ENCODE measurements around the gene VKORC1. TPM values are rescaled to one million over a fixed set of nuclear protein-coding genes. Genes with fewer than 3 reads are reported as not detected.

Gene VKORC1
- total and polyA plus RNA-seq, 2 of the 8 experiments (the other 6 are each of a cell fraction or from before 2014, with no cell fraction given) = 84.1 to 483 TPM

- TF ChIP-seq MAX (IDR thresholded peaks at IDR 0.05) = peak; percentile 31; the same call in 1 of the 2 replicates
- no peak for TF ChIP-seq SIRT6 (IDR thresholded peaks at IDR 0.05; ENCODE audit: low read length)
- peak; percentile 93 for TF ChIP-seq CREB1 (IDR thresholded peaks at IDR 0.05)
- no peak for TF ChIP-seq BACH1 (IDR thresholded peaks at IDR 0.05; ENCODE audit: low read length)
- peak; percentile 81 for TF ChIP-seq TBP (IDR thresholded peaks at IDR 0.05; ENCODE audit: low read depth, low read length)
- 0 out of 2 replicates have a peak, but pooled peaks have one; percentile 2 for TF ChIP-seq YY1 (IDR thresholded peaks at IDR 0.05; ENCODE audit: low read depth, low read length)
- TF ChIP-seq GTF2F1 (IDR thresholded peaks at IDR 0.05; ENCODE audit: borderline replicate concordance, low read depth, low read length) = peak; percentile 87
- TF ChIP-seq TEAD4 (IDR thresholded peaks at IDR 0.05; ENCODE audit: low read depth, low read length) = no peak
- no peak for TF ChIP-seq EZH2 (IDR thresholded peaks at IDR 0.05; ENCODE audit: low read depth, low read length, severe bottlenecking)
- no peak for TF ChIP-seq ASH2L (IDR thresholded peaks at IDR 0.05; ENCODE audit: low read length)
- TF ChIP-seq ATF3 (IDR thresholded peaks at IDR 0.05; ENCODE audit: insufficient read depth, low read depth, low read length) = no peak
- no peak for TF ChIP-seq CEBPB (IDR thresholded peaks at IDR 0.05; ENCODE audit: low read depth, low read length)
- no peak for TF ChIP-seq ZNF274 (IDR thresholded peaks at IDR 0.05; ENCODE audit: borderline replicate concordance, extremely low read depth, low read length)
- no peak for TF ChIP-seq RNF2 (IDR thresholded peaks at IDR 0.05; ENCODE audit: borderline replicate concordance, low read depth, low read length, missing control alignments, poor library complexity, severe bottlenecking)
- peak; percentile 76; the same call in 1 of the 2 replicates for TF ChIP-seq TAF1 (IDR thresholded peaks at IDR 0.05; ENCODE audit: low read depth, low read length)
- peak; percentile 44 for TF ChIP-seq NRF1 (IDR thresholded peaks at IDR 0.05; ENCODE audit: low read depth, low read length)
- no peak for TF ChIP-seq E2F6 (IDR thresholded peaks at IDR 0.05)
- no peak for TF ChIP-seq RAD21 (IDR thresholded peaks at IDR 0.05 in 1 of 2, conservative IDR thresholded peaks at IDR 0.05 in 1 of 2; ENCODE audit: low read depth in 2 of 2, low read length in 2 of 2)
- TF ChIP-seq SUZ12 (IDR thresholded peaks at IDR 0.05; ENCODE audit: low read length) = no peak
- TF ChIP-seq POU5F1 (IDR thresholded peaks at IDR 0.05; ENCODE audit: low read depth, low read length) = no peak
- no peak for TF ChIP-seq RBBP5 (IDR thresholded peaks at IDR 0.05; ENCODE audit: borderline replicate concordance, low read depth, low read length)
- TF ChIP-seq SP1 (IDR thresholded peaks at IDR 0.05; ENCODE audit: low read depth, low read length) = peak; percentile 88
- TF ChIP-seq KDM5A (IDR thresholded peaks at IDR 0.05; ENCODE audit: low read length) = 0 out of 2 replicates have a peak, but pooled peaks have one; percentile 61
Measured at GRCh38 chr16:31073970-31074813, 20.4 kb downstream of the VKORC1 start, which contains the start of the genes ZNF646 and ZNF668 (continued).
